ENCODE data around the gene CASZ1. TPM values are rescaled to one million over a fixed set of nuclear protein-coding genes. Genes with fewer than 3 reads are reported as not detected.

The CASZ1 gene
- total and polyA plus RNA-seq, 12 donors: 19.5 to 79.8 (median 64.7) TPM

GRCh38 chr1:10664251-10664650 lies 132.2 kb downstream of the CASZ1 start:
- Histone ChIP-seq H3K4me1 (peaks cover 22 to 71% (median 62%) of the 10 kb centered on the region in 9 donors), H3K36me3 (peaks cover 0 to 30% (median 5%) of the 10 kb centered on the region in 9 donors), H3K4me3 (no peak overlapping the region), H3K27ac (peak overlapping the region; percentile 71 to 91 (median 88)), H3K9me3 (no peaks in the 10 kb centered on the region), H3K27me3 (no peaks in the 10 kb centered on the region)
- DNase-seq (peak in 1 of 2 donors; percentile 62), ATAC-seq (peak in 7 of 8 donors; percentile 9 to 48 (median 44))
- intact Hi-C loops (cut with DNase I): loop anchor here in 2 of 10 donors (10.0 kb wide), 1 partner anchor 201 kb away; no protein-coding TSS in a partner anchor
- WGBS, 2 donors: 33 to 41% methylated on average over 15 of the region's 15 CpGs
- TF ChIP-seq CTCF (IDR thresholded peaks at IDR 0.05): no peak

GRCh38 chr1:10663678-10664035 lies 132.8 kb downstream of the CASZ1 start:
- DNase-seq (peak; percentile 57 to 72), ATAC-seq (peak; percentile 54 to 86 (median 77))
- H3K36me3 ChIP-seq: peaks cover 0 to 36% (median 8%) of the 10 kb centered on the region in 9 donors
- H3K27me3 ChIP-seq: no peaks in the 10 kb centered on the region
- 12 to 32% methylated on average over 15 of the region's 15 CpGs for WGBS, 2 donors
- H3K9me3 ChIP-seq: no peaks in the 10 kb centered on the region
- intact Hi-C loops (cut with DNase I): loop anchor here in 2 of 10 donors (10.0 kb wide), 1 partner anchor 201 kb away; no protein-coding TSS in a partner anchor
- no peak overlapping the region for H3K4me3 ChIP-seq
- no peak for TF ChIP-seq CTCF (IDR thresholded peaks at IDR 0.05)
- peaks cover 18 to 65% (median 56%) of the 10 kb centered on the region in 9 donors for H3K4me1 ChIP-seq
- H3K27ac ChIP-seq: peak overlapping the region; percentile 71 to 91 (median 88)

- H3K4me3 ChIP-seq: peak overlapping the region in 1 of 10 donors; percentile 8
- peak in 5 of 8 donors; percentile 3 to 47 (median 44) for ATAC-seq
These were observed 133.4 kb downstream of the CASZ1 start for GRCh38 chr1:10662824-10663677.

More at GRCh38 chr1:10662824-10663677, 133.4 kb downstream of the CASZ1 start:
- no peak for DNase-seq
- no peaks in the 10 kb centered on the region for H3K9me3 ChIP-seq
- WGBS, 2 donors: 45 to 55% methylated on average over 26 of the region's 26 CpGs
- peaks cover 12 to 59% (median 50%) of the 10 kb centered on the region in 9 donors for H3K4me1 ChIP-seq
- H3K27ac ChIP-seq: peak overlapping the region; percentile 71 to 91 (median 88)
- no peak for TF ChIP-seq CTCF (IDR thresholded peaks at IDR 0.05)
- peaks cover 0 to 41% (median 11%) of the 10 kb centered on the region in 9 donors for H3K36me3 ChIP-seq
- no peaks in the 10 kb centered on the region for H3K27me3 ChIP-seq
- intact Hi-C loops (cut with DNase I): loop anchor here in 2 of 10 donors (10.0 kb wide), 1 partner anchor 202 kb away; no protein-coding TSS in a partner anchor
